Fibroblast of lung (primary cell): Measurements from ENCODE around the gene TNIK.

Source experiments
- CTCF ChIP-seq, 2 donors: IDR thresholded peaks in 1 of 2; conservative IDR thresholded peaks in 1 of 2; 1 replicate in 1 of 2; 2 replicates in 1 of 2; pipeline ENCODE4 v1.5.1; 2011 to 2012; ENCODE audit warnings: low read length in 2 of 2, control low read depth in 1 of 2, inconsistent platforms in 1 of 2, low read depth in 1 of 2, mild to moderate bottlenecking in 1 of 2
- EZH2 ChIP-seq: IDR thresholded peaks from 2 replicates; pipeline ENCODE4 v1.5.1; 2012; ENCODE audit warnings: low read length, control low read depth, mild to moderate bottlenecking; ENCODE audit errors: missing control alignments

DNA sequence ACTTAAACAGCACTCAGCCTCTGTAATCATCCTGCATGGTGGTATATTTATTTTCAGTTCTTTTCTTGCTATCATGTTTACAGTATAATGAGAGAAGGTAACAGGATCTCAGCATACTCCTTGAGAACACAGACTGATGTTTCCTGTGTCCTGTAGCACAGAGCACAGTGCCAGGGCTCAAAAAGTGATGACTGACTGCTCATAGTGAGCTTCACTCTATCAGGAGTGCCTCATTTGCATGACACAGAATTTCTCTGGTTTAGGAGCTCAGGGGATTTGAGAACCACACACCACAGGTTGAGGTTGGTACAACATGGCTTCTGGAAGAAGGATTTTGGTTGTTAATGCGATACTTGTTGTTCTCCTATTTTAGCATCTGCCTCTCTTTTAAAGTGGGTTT, 365.1 kb downstream of the TNIK start:
- no peak for TF ChIP-seq CTCF (conservative IDR thresholded peaks at IDR 0.05 in 1 of 2, IDR thresholded peaks at IDR 0.05 in 1 of 2; ENCODE audit: low read depth in 1 of 2, low read length in 2 of 2)
- no peak for TF ChIP-seq EZH2
